ENCODE results near the gene MEX3D. TPM values are rescaled to one million over a fixed set of nuclear protein-coding genes. Genes with fewer than 3 reads are reported as not detected.

The MEX3D gene
- polyA plus RNA-seq, 1 experiment: 5.4 TPM

GRCh38 chr19:1509602-1510441 is 58.3 kb downstream of the MEX3D start:
- no peak overlapping the region for H3K4me3 ChIP-seq (ENCODE audit: low read depth, low read length)
- POLR2A ChIA-PET: interaction anchor here (0.7 kb wide), 1 partner anchor 78 kb away, joined by 9 read pairs; no protein-coding TSS in a partner anchor
- TF ChIP-seq CTCF (IDR thresholded peaks at IDR 0.05; ENCODE audit: insufficient read depth, low read depth, low read length): no peak
- peaks cover 2% of the 10 kb centered on the region; the same call in 1 of the 2 replicates for H3K36me3 ChIP-seq (ENCODE audit: control insufficient read depth, insufficient read depth, low read length)
- no peaks in the 10 kb centered on the region for H3K27me3 ChIP-seq (ENCODE audit: control insufficient read depth, insufficient read depth, low read length)
- CTCF ChIA-PET: interaction anchor here (0.7 kb wide), 1 partner anchor 257 kb away, joined by 3 read pairs; no protein-coding TSS in a partner anchor
- no peak for DNase-seq (ENCODE audit: low read depth)

- no peak overlapping the region; the same call in 1 of the 2 replicates for H3K4me3 ChIP-seq (ENCODE audit: low read depth, low read length)
- no peak for DNase-seq (ENCODE audit: low read depth)
These were observed 59.6 kb downstream of the MEX3D start for GRCh38 chr19:1508507-1508856.

GRCh38 chr19:1507763-1508506 is 60.2 kb downstream of the MEX3D start:
- no peak for TF ChIP-seq CTCF (IDR thresholded peaks at IDR 0.05; ENCODE audit: insufficient read depth, low read depth, low read length)
- Histone ChIP-seq H3K36me3 (ENCODE audit: control insufficient read depth, insufficient read depth, low read length) (peaks cover 2% of the 10 kb centered on the region; the same call in 1 of the 2 replicates), H3K27me3 (ENCODE audit: control insufficient read depth, insufficient read depth, low read length) (0 out of 2 replicates have a peak, but pooled peaks cover 7% of the 10 kb centered on the region), H3K4me3 (ENCODE audit: low read depth, low read length) (peak overlapping the region; percentile 56)
- CTCF ChIA-PET: no interaction called here
- POLR2A ChIA-PET: no interaction called here
- DNase-seq (ENCODE audit: low read depth): peak; percentile 68

More at GRCh38 chr19:1508507-1508856, 59.6 kb downstream of the MEX3D start:
- Histone ChIP-seq H3K36me3 (ENCODE audit: control insufficient read depth, insufficient read depth, low read length) (peaks cover 2% of the 10 kb centered on the region; the same call in 1 of the 2 replicates), H3K27me3 (ENCODE audit: control insufficient read depth, insufficient read depth, low read length) (0 out of 2 replicates have a peak, but pooled peaks cover 2% of the 10 kb centered on the region)
- POLR2A ChIA-PET: no interaction called here
- no peak for TF ChIP-seq CTCF (IDR thresholded peaks at IDR 0.05; ENCODE audit: insufficient read depth, low read depth, low read length)
- CTCF ChIA-PET: no interaction called here

- DNase-seq (ENCODE audit: low read depth): no peak
- Histone ChIP-seq H3K36me3 (ENCODE audit: control insufficient read depth, insufficient read depth, low read length) (peaks cover 2% of the 10 kb centered on the region; the same call in 1 of the 2 replicates), H3K27me3 (ENCODE audit: control insufficient read depth, insufficient read depth, low read length) (0 out of 2 replicates have a peak, but pooled peaks cover 8% of the 10 kb centered on the region), H3K4me3 (ENCODE audit: low read depth, low read length) (peak overlapping the region; percentile 11; the same call in 1 of the 2 replicates)
- ChIA-PET CTCF (no interaction called here), POLR2A (no interaction called here)
- no peak for TF ChIP-seq CTCF (IDR thresholded peaks at IDR 0.05; ENCODE audit: insufficient read depth, low read depth, low read length)
These were observed 60.9 kb downstream of the MEX3D start for GRCh38 chr19:1507192-1507660.
